ENCODE measurements around the gene ASB15. TPM values are rescaled to one million over a fixed set of nuclear protein-coding genes. Genes with fewer than 3 reads are reported as not detected.

Gene ASB15
- total RNA-seq, 1 donor from 2014 or later: not detected

DNA sequence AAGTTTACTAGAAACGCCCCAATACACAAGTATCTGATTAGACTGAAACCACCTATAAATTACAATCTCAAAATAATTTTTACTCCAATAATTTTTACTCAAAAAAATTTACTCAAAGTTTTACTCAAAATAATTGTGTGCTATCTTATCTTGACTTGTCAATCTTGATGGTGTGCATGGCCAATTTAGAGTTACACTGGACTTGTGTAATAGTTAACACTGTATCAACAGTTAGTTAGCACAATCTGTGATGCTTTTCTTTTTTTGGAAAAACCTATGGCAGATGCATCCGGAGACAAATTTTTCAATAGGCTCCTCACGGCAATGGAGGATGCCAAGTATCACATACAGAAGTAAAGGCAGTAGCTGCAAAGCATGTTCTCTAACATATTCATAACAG, 79.0 kb downstream of the ASB15 start:
- Mint-ChIP-seq H3K27me3 (ENCODE audit: unreplicated experiment) (peaks cover 2% of the 10 kb centered on the region), H3K4me1 (ENCODE audit: unreplicated experiment) (peaks cover 5% of the 10 kb centered on the region), H3K9me3 (ENCODE audit: unreplicated experiment) (no peaks in the 10 kb centered on the region), H3K36me3 (ENCODE audit: low read depth, unreplicated experiment) (peaks cover 11% of the 10 kb centered on the region), H3K27ac (ENCODE audit: unreplicated experiment) (no peak overlapping the region), H3K4me3 (ENCODE audit: unreplicated experiment) (no peak overlapping the region)
- DNase-seq (ENCODE audit: low spot score): no peak
- TF ChIP-seq, protein P1, sequence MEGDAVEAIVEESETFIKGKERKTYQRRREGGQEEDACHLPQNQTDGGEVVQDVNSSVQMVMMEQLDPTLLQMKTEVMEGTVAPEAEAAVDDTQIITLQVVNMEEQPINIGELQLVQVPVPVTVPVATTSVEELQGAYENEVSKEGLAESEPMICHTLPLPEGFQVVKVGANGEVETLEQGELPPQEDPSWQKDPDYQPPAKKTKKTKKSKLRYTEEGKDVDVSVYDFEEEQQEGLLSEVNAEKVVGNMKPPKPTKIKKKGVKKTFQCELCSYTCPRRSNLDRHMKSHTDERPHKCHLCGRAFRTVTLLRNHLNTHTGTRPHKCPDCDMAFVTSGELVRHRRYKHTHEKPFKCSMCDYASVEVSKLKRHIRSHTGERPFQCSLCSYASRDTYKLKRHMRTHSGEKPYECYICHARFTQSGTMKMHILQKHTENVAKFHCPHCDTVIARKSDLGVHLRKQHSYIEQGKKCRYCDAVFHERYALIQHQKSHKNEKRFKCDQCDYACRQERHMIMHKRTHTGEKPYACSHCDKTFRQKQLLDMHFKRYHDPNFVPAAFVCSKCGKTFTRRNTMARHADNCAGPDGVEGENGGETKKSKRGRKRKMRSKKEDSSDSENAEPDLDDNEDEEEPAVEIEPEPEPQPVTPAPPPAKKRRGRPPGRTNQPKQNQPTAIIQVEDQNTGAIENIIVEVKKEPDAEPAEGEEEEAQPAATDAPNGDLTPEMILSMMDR (IDR thresholded peaks at IDR 0.05; ENCODE audit: unreplicated experiment): no peak

DNA sequence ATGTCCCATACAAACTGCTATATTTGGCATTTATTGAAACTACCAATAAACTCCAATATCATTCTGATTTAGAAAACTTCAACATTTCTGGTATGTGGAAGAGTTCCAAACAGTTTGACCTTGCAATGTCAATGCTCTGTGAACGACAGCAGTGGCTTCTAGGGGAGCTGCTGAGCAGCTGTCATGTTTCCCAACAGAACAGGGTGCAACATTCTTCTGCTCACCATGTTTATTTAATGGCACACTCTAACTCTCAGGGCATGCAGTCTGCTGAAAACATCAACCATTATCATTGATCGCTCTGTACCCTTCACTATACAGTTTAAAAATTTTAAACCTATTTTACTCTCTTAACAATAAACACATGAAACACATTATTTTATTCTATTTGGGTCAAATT, 79.9 kb downstream of the ASB15 start:
- peaks cover 5% of the 10 kb centered on the region for H3K4me1 Mint-ChIP-seq (ENCODE audit: unreplicated experiment)
- peaks cover 2% of the 10 kb centered on the region for H3K27me3 Mint-ChIP-seq (ENCODE audit: unreplicated experiment)
- peaks cover 11% of the 10 kb centered on the region for H3K36me3 Mint-ChIP-seq (ENCODE audit: low read depth, unreplicated experiment)
- no peak overlapping the region for H3K27ac Mint-ChIP-seq (ENCODE audit: unreplicated experiment)
- no peak overlapping the region for H3K4me3 Mint-ChIP-seq (ENCODE audit: unreplicated experiment)
- TF ChIP-seq, protein P1 (IDR thresholded peaks at IDR 0.05; ENCODE audit: unreplicated experiment): no peak
- no peaks in the 10 kb centered on the region for H3K9me3 Mint-ChIP-seq (ENCODE audit: unreplicated experiment)
- DNase-seq (ENCODE audit: low spot score): no peak

DNA sequence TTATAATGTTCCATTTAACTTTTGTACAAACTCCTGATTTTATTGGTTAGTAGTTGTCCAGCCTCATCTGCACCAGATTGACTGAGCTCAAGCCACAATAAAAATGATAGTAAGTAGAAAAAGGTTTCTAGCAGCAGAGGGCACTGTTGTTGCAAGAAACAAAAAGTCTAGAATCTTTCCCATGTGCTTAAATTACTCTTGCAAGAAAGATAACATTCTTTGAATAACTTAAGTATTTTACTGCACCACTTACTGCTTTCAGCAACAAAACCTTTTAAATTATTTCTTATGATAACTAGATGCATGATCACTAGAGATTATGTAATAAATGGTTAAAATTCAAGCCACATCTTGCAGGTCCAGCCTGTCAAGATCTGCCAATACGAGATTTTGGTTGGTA, 81.1 kb downstream of the ASB15 start:
- Mint-ChIP-seq H3K27ac (ENCODE audit: unreplicated experiment) (no peak overlapping the region), H3K36me3 (ENCODE audit: low read depth, unreplicated experiment) (peaks cover 11% of the 10 kb centered on the region), H3K9me3 (ENCODE audit: unreplicated experiment) (no peaks in the 10 kb centered on the region), H3K4me1 (ENCODE audit: unreplicated experiment) (peaks cover 5% of the 10 kb centered on the region), H3K27me3 (ENCODE audit: unreplicated experiment) (peaks cover 2% of the 10 kb centered on the region), H3K4me3 (ENCODE audit: unreplicated experiment) (no peak overlapping the region)
- DNase-seq (ENCODE audit: low spot score): peak; percentile 15
- TF ChIP-seq, protein P1 (IDR thresholded peaks at IDR 0.05; ENCODE audit: unreplicated experiment): peak; percentile 68

DNA sequence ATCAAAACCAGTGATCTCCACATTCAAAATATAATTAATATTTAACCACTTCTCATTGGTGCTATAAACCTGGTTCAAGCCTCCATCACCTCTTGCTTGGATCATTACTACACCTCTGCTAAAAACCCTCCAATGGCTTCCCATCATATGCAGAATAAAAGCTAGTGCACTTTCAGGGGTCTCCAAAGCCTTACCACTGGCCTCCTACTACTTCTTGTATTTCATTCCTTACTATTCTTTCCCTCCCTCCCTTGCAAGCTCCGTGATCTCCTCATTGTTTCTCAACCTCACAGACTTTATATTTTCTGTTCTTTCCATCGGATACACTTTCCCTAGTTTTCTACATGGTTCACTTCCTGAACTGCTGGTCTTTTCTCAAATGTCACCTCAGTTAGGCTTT, 85.5 kb downstream of the ASB15 start:
- Mint-ChIP-seq H3K9me3 (ENCODE audit: unreplicated experiment) (no peaks in the 10 kb centered on the region), H3K27me3 (ENCODE audit: unreplicated experiment) (peaks cover 2% of the 10 kb centered on the region), H3K27ac (ENCODE audit: unreplicated experiment) (peak overlapping the region; percentile 1), H3K4me3 (ENCODE audit: unreplicated experiment) (no peak overlapping the region), H3K36me3 (ENCODE audit: low read depth, unreplicated experiment) (peaks cover 17% of the 10 kb centered on the region), H3K4me1 (ENCODE audit: unreplicated experiment) (peaks cover 9% of the 10 kb centered on the region)
- TF ChIP-seq, protein P1 (IDR thresholded peaks at IDR 0.05; ENCODE audit: unreplicated experiment): no peak
- no peak for DNase-seq (ENCODE audit: low spot score)

DNA sequence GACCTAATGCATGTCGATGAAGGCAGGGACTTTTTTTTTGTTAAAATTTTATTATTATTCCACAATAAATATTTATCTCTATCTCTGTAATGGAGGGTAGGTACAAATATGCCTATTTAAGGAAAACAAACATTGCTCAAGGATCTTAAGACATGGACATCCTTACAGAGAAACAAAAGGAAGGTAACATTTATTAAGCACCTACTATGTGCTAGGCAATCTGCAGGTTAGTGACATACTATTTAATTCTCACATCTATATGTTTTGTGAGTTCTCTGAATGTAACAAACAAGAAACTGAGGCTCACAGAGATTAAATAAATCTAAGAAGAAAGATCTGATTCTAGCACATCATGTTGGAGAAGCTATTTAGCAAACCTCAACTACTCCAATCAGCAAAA, 86.1 kb downstream of the ASB15 start:
- Mint-ChIP-seq H3K9me3 (ENCODE audit: unreplicated experiment) (no peaks in the 10 kb centered on the region), H3K4me1 (ENCODE audit: unreplicated experiment) (peaks cover 9% of the 10 kb centered on the region), H3K36me3 (ENCODE audit: low read depth, unreplicated experiment) (peaks cover 22% of the 10 kb centered on the region), H3K4me3 (ENCODE audit: unreplicated experiment) (no peak overlapping the region), H3K27ac (ENCODE audit: unreplicated experiment) (no peak overlapping the region), H3K27me3 (ENCODE audit: unreplicated experiment) (peaks cover 2% of the 10 kb centered on the region)
- TF ChIP-seq, protein P1 (IDR thresholded peaks at IDR 0.05; ENCODE audit: unreplicated experiment): no peak
- no peak for DNase-seq (ENCODE audit: low spot score)

Other genes with a start within 250 kb of the ASB15 start
- 0.49 TPM for gene IQUB, start 67.2 kb upstream of the ASB15 start, total RNA-seq (ENCODE audit: unreplicated experiment)
- gene NDUFA5, start 44.0 kb upstream of the ASB15 start, total RNA-seq (ENCODE audit: unreplicated experiment): 45.8 TPM
- gene LMOD2, start 54.0 kb downstream of the ASB15 start, total RNA-seq (ENCODE audit: unreplicated experiment): not detected
- 33.7 TPM for gene WASL, start 147.2 kb downstream of the ASB15 start, total RNA-seq (ENCODE audit: unreplicated experiment)
- 3.1 TPM for gene HYAL4, start 243.3 kb downstream of the ASB15 start, total RNA-seq (ENCODE audit: unreplicated experiment)